Left ventricle myocardium superior (tissue), 1 donor: ENCODE measurements around the gene TMEM212. TPM values are rescaled to one million over a fixed set of nuclear protein-coding genes. Genes with fewer than 3 reads are reported as not detected.
A peak's percentile ranks its signal among the peaks of the same experiment; 100 is the strongest.
"Not testable (repeated sequence)": the region's sequence is repeated elsewhere in the genome, so short reads cannot be mapped to it uniquely, and the experiment has no call there.

Experiments
- ATAC-seq: fragments of 200-7000 bp; cut with Tn5 transposase; one replicate; pipeline ENCODE4 v1.9.1; 2020; ENCODE audit warnings: mild to moderate bottlenecking, moderate library complexity
- DNase-seq: peaks from one replicate; pipeline ENCODE4 v3.0.0-alpha.2; 2020
- intact Hi-C: fragments of 100-400 bp; cut with micrococcal nuclease; formaldehyde crosslinking; loops from one replicate; pipeline ENCODE4 v1.11.0; 2022
- total RNA-seq: library from RNA; stranded (reverse); fragmentation: NEBNext Ultra II Directional; extraction: Animal tissue kit (Norgen Biotek cat#: 25700); gene quantifications from one replicate; pipeline ENCODE4 v1.2.1, GENCODE V29; 2021
- donor health status: DM: no; HTN: yes; CAD: no; lungs with severe emphysema.

The TMEM212 gene
- total RNA-seq, 1 donor from 2014 or later = not detected

DNA sequence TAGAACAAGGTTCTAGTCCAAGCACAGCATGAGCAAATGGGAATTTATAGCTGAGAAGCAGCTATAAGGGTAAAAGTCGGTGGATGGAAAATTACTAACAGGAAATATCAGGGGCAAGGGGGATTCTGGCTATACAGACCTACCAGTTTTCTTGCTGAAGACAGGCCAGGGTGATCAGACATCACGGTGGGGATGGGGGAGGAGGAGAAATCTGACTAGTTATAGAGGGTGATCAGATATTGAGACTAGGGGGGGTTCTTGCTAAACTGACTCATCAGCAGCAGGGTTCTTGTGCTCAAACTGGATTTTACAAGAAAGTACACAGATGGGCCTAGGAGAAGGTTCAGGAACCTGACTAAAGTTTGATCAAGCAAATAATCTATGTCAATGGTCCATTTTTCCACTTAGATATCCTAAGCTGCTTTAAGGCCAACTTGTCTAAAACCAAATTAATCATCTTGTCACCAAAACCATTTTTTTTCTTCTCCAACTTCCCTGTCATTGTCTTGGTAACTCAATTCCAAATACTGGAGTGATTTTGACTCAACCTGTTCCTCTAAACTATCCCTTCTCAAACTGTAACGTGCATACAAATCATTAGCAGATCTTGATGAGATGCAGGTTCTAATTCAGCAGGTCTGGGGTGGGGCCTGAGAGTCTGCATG is 4.6 kb downstream of the TMEM212 start:
- intact Hi-C loops = no loop called here
- no peak for ATAC-seq
- DNase-seq = no peak

- ATAC-seq = no peak
- intact Hi-C loops = no loop called here
Measured at GRCh38 chr3:171849617-171850319, 6.6 kb downstream of the TMEM212 start.

DNA sequence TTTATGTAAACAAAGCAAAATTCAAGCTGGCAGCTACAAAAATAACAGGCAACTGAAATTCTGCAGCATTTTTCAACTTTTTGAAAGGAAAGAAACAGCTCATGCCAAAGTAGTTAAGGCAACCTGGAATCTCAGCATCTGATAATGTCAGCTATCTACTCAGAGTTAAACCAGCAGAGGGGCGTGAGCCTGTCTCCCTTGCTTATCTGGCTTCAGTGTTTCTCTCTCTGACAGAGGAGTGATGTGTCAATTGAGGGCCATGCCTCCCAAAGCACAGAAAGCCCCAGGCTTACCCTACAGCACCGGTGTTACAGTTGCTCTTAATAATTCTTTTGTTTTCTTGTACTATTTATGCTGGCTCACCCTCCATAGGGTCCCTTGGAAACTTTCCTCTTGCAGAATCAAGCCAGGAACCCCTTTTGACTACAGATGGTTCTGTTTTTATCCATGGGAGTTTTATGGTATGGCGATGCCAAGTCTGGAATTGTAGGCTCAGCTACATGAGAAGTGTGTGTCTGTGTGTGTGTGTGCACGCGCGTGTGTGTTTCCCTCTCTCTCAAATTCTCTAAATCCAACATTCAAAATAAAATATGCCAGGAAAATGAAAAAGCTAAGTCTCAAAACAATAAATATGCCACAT is 7.3 kb downstream of the TMEM212 start:
- DNase-seq (no peak), ATAC-seq (no peak)
- intact Hi-C loops = no loop called here

More at GRCh38 chr3:171849617-171850319, 6.6 kb downstream of the TMEM212 start:
- DNase-seq = no peak

DNA sequence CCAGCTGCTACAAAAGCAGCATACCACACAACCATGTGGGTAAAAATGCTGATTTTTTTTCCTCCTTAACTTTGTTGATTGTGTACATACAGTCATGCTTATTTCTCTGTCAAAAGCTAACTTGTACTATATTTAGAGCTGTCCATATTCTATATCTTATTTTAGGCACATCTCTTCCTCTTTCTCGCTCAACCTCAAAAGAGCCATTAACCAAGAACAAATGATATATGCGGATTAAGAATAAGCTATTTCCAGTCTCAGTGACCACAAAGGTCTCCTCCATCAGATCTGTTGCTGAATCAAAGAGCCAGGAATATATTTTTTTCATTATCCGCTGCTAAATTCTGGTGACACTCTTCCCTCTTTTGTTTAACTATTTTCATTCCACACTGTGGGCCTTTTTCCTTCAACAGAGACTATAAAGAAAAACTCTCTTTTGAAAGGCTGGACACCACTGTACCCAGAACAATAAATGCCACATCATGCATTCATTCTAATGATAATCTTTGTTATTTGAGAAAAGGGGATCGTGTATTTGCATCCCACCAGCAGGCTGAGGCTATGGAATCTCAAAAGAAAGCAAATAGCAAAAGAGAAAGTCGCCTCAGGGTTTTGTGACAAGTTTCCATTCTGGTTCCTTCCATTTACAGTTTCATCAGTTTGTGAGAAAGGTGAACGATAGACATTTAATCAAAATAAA is 8.0 kb downstream of the TMEM212 start:
- intact Hi-C loops = no loop called here
- DNase-seq (no peak), ATAC-seq (no peak)

DNA sequence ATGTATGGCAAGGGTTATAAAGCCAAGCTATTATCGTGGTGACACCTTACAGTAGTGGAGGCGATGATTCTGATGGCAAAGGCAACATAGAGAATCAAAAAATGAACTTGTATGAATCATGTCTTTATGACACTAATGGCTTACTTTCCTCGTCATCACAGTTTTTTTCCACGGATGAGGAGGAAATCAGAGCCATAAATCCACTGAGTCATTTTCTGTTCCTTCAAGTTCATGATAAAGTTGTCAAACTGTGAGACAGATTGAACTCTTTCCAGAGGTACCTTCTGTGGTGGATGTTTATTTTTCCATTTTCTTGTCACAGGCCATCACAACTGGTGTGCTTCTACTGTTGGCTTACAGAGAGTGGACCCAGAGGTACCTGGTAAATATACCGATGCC is 8.5 kb downstream of the TMEM212 start:
- intact Hi-C loops = no loop called here
- no peak for ATAC-seq
- DNase-seq = no peak

DNA sequence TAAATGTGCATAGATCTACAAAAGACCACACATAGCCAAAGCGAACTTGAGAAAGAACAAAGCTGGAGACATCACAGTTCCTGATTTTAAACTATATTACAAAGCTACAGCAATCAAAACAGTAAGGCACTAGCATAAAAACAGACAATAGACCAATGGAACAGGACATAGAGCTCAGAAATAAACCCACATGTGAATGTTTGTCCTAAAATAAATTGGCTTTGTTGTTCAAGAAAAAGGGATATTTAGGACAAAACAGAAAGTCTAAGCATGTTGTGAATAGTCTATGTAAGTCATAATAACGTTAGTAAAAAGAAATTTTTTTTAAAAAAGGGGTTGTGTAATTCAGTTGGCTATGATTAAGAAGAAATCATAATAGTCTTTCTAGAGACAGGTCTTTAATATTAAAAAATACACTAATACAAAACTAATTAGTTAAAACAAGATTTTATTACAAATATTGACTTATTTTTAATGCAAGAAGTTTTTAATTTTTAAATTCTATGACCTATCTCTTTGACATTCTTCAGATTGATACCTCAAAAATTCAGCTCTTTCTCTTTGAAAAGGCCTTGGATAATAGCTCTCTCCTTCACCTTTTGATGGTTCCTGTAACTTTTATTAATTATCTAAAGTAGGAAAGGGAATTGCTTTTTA is 11.6 kb downstream of the TMEM212 start:
- no peak for DNase-seq
- no peak for ATAC-seq
- intact Hi-C loops = no loop called here

DNA sequence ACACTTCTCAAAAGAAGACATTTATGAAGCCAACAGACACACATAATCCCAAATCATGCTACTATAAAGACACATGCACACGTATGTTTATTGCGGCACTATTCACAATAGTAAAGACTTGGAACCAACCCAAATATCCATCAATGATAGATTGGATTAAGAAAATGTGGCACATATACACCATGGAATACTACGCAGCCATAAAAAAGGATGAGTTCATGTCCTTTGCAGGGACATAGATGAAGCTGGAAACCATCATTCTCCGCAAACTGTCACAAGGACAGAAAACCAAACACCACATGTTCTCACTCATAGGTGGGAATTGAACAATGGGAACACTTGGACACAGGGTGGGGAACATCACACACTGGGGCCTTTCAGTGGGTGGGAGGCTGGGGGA is 15.6 kb downstream of the TMEM212 start:
- ATAC-seq, intact Hi-C loops, DNase-seq: not testable (repeated sequence)

GRCh38 chr3:171860830-171861535 is 17.8 kb downstream of the TMEM212 start:
- intact Hi-C loops = no loop called here
- ATAC-seq = peak; percentile 90

DNA sequence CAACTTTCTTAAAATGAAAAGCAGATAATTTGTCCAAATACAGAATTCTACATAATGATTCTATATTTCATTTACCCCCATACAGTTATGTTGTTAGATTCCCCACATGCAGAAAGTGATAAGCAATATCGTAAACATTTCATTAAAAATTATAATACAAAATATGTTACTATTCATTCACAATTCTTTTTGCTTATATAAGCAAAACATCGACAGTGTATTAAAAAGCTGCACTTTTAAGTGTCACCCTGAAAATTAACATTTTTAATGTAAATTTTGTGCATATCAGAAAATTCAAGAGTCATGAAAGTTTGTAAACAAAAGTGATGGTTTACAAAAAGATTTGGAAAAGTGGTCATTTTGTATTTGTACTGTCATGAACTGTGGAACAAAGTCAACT is 19.2 kb downstream of the TMEM212 start:
- intact Hi-C loops = no loop called here
- DNase-seq (no peak), ATAC-seq (no peak)

More at GRCh38 chr3:171860830-171861535, 17.8 kb downstream of the TMEM212 start:
- DNase-seq = no peak

DNA sequence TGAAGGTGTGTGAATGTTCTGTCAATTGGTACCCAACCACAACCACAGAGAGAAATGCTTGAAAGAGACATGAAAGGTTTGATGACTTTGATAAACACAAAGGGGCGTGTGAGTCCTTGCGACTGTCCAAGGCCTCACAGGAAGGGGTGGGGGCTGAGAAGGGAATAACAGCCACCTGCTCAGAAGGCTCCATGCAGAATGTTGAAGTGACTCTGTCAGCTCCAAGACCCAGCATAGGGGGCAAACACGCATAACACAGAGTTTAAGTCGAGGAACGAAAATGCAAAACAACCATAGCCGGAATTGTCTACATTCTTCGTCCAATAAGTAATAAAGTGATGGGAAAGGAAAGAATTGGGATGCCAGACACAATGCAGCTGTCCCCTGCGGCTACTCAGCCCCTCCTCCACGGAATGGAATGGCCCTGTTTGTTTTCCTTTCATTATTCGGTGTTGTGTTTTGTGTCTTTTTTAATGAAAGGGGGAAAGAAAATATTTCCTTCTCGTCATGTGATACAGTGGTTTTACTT is 19.9 kb downstream of the TMEM212 start:
- intact Hi-C loops = no loop called here
- DNase-seq (no peak), ATAC-seq (no peak)

GRCh38 chr3:171863920-171864319 is 20.8 kb downstream of the TMEM212 start:
- intact Hi-C loops = no loop called here
- DNase-seq = no peak
- ATAC-seq = no peak

- DNase-seq (no peak), ATAC-seq (no peak)
- intact Hi-C loops = no loop called here
Measured at GRCh38 chr3:171865191-171865865, 22.2 kb downstream of the TMEM212 start.

GRCh38 chr3:171867981-171868380 is 24.8 kb downstream of the TMEM212 start:
- intact Hi-C loops = no loop called here
- no peak for DNase-seq
- ATAC-seq = no peak

DNA sequence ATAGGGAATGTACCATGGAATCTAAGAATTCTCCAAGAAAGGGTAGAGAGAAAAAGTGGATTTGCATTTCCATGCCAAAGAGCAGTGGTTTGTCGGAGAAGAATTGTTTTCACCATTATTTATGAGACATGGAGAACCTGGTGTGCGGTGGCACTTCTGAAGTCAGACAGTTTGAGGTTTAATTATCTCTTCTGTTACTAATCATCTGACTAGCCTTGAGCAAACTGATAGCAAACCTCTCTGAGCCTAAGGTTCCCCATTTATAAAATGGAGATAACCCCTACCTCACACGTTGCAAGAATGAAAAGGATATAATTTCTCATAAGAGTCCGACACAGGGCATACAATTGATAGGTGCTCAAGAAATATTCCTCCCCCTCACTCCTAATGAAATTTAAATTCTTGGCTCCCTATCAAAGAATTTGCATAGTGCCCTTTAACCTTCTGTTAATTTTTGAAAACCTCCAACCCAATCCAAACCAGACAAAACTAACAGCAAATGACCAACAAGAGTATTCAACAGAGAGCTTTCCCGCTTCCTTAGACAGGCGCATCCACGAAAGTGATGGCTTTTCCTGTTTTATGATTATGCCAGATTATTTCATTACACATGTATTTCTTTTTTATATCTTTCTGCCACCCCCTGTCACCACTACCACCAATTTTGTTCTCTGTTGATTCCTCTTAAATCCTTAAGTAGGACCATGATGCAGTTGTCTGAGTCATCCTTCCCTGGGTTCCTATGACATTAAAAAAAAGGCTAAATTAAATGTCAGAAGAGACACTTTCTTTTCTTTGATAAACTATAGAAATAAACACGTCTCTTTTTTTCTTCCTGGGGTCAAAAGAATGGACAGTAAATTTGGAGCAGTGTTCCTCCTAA is 28.5 kb downstream of the TMEM212 start:
- intact Hi-C loops = no loop called here

DNA sequence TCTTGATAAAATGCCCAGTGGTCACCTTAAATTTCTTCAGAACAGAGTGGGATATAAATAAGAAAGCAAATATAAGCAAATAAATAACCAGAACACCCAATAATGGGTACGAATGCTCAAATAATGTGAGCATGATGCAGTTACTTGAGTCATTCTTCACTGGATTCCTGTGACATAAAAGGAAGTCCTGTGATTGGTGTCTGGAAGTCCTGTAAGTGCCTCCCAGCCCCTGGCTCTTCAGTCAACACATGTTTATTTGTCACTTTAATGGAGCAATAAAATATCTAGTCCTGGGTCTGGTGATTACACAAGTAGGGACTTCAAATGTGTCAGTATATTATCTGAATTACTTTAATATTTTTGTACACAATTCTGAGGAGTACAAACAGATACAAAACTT is 30.4 kb downstream of the TMEM212 start:
- ATAC-seq (no peak), DNase-seq (no peak)
- intact Hi-C loops = no loop called here

More for the DNA sequence above, 28.5 kb downstream of the TMEM212 start:
- ATAC-seq (no peak), DNase-seq (no peak)

GRCh38 chr3:171874251-171874681 is 31.1 kb downstream of the TMEM212 start:
- intact Hi-C loops = no loop called here
- ATAC-seq = peak; percentile 61
- DNase-seq = no peak

DNA sequence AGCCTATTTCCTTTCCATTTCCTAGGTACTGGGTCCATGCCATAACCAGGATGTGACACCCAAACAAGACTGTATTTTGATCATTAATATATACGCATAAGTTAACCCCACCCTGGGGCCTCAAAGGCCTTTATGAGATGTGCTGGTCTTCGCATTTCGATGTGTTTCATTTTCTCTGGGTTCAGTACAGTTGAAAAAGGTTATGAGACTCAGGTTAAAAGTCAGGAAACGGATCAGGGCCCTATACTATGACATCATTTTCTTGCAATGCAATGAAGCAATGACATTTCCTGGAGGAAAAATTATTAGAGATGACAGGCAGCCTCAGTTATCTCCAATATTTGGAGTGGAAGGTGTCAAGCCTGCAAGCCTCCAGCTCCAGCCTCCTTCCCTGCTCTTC is 31.7 kb downstream of the TMEM212 start:
- intact Hi-C loops = no loop called here
- ATAC-seq (no peak), DNase-seq (no peak)
